K562 (cell line): Measurements from ENCODE around the gene TXN2. TPM values are rescaled to one million over a fixed set of nuclear protein-coding genes. Genes with fewer than 3 reads are reported as not detected.

Source experiments
- ATAC-seq: fragments of 200-7000 bp; cut with Tn5 transposase; 3 replicates; pipeline ENCODE4 v1.9.1; 2020; ENCODE audit warnings: moderate library complexity
- BruUV-seq: library from RNA; stranded (reverse); fragments of 400-500 nt; replicated peaks from 2 replicates; lab custom pipeline; 2021; lab: Mats Ljungman, UMichigan
- CTCF ChIA-PET: fragments of 300-600 bp; formaldehyde crosslinking; extraction: SDS; loops from one replicate; lab custom pipeline; 2021; ENCODE audit warnings: low intra/inter-chr PET ratio; lab: Yijun Ruan, JAX
- POLR2A ChIA-PET: fragments of 300-600, 350-650 bp; sonication (Branson Sonifier 250); formaldehyde crosslinking; extraction: SDS; loops from one replicate; lab custom pipeline; 2021; ENCODE audit warnings: antibody characterized with exemption, inconsistent platforms; lab: Yijun Ruan, JAX
- DNase-seq, 4 experiments: peaks; one replicate each; pipeline versions ENCODE4 v3.0.0 to v3.0.0-alpha.2; 2011 to 2018; ENCODE audit warnings: low spot score in 3 of 4, mixed read lengths in 3 of 4; ENCODE audit errors: extremely low read depth in 1 of 4
- FAIRE-seq: peaks from 2 replicates; lab custom pipeline; 2011; peaks lifted over from hg19 to GRCh38; lab: Jason Lieb, UNC
- H2AFZ ChIP-seq: 2 replicates; pipeline ENCODE4 v1.6.0; 2011; ENCODE audit warnings: low read depth, low read length, control low read depth, inconsistent platforms
- H3K27ac ChIP-seq: fragments of 200-600 bp; 3 replicates; pipeline ENCODE4 v1.8.0; 2011; ENCODE audit warnings: low read depth, mild to moderate bottlenecking, control low read depth, inconsistent platforms, low read length, moderate library complexity, mixed read lengths; ENCODE audit errors: extremely low read depth
- H3K27me3 ChIP-seq, 2 experiments: fragments of 300-600 bp in 1 of 2; 2 replicates in 1 of 2; 3 replicates in 1 of 2; pipeline versions ENCODE4 v1.6.0 to v1.8.0; 2011; ENCODE audit warnings: inconsistent platforms in 2 of 2, low read length in 2 of 2, mild to moderate bottlenecking in 1 of 2, mixed read lengths in 1 of 2, moderate library complexity in 1 of 2; ENCODE audit not compliant: control insufficient read depth in 2 of 2, insufficient read depth in 2 of 2
- H3K36me3 ChIP-seq: fragments of 300-600 bp; 3 replicates; pipeline ENCODE4 v1.8.0; 2011; ENCODE audit warnings: mild to moderate bottlenecking, low read length, inconsistent platforms; ENCODE audit not compliant: control insufficient read depth, insufficient read depth
- H3K4me1 ChIP-seq, 2 experiments: fragments of 200-600 bp in 1 of 2; replicated peaks in 1 of 2; 2 replicates in 1 of 2; 3 replicates in 1 of 2; pipeline versions ENCODE4 v1.5.1 to v1.8.0; 2011; ENCODE audit warnings: inconsistent platforms in 2 of 2, low read length in 2 of 2, mild to moderate bottlenecking in 1 of 2, mixed read lengths in 1 of 2, moderate library complexity in 1 of 2; ENCODE audit not compliant: control insufficient read depth in 2 of 2, insufficient read depth in 2 of 2
- H3K4me2 ChIP-seq: 2 replicates; pipeline ENCODE4 v1.6.1; 2011; ENCODE audit warnings: low read length, control low read depth, inconsistent platforms, mixed read lengths; ENCODE audit not compliant: insufficient read depth
- H3K4me3 ChIP-seq: fragments of 200-600 bp; sonication (generic), shearing (Covaris generic); 2 replicates; pipeline ENCODE4 v1.5.1; 2016; ENCODE audit warnings: control low read depth, inconsistent platforms
- H3K79me2 ChIP-seq: fragments of 200-600 bp; 3 replicates; pipeline ENCODE4 v1.8.0; 2011; ENCODE audit warnings: low read length, inconsistent platforms; ENCODE audit not compliant: control insufficient read depth, insufficient read depth
- H3K9ac ChIP-seq, 2 experiments: 2 replicates each; pipeline versions ENCODE4 v1.6.0 to v1.6.1; 2011; ENCODE audit warnings: low read depth in 2 of 2, low read length in 2 of 2, control low read depth in 1 of 2, inconsistent platforms in 1 of 2, mild to moderate bottlenecking in 1 of 2, mixed read lengths in 1 of 2; ENCODE audit not compliant: insufficient read depth in 1 of 2
- H3K9me1 ChIP-seq: one replicate; pipeline ENCODE4 v1.6.0; 2011; ENCODE audit warnings: inconsistent platforms, mild to moderate bottlenecking, low read length, moderate library complexity; ENCODE audit not compliant: control insufficient read depth, insufficient read depth
- H3K9me3 ChIP-seq: replicated peaks from 2 replicates; pipeline ENCODE4 v1.5.1; 2011; ENCODE audit warnings: low read depth, low read length, inconsistent platforms; ENCODE audit not compliant: control insufficient read depth, insufficient read depth
- H4K20me1 ChIP-seq: replicated peaks from 2 replicates; pipeline ENCODE4 v1.6.1; 2011; ENCODE audit warnings: low read length, inconsistent platforms, mixed read lengths; ENCODE audit not compliant: control insufficient read depth, insufficient read depth
- ATF3 ChIP-seq, 2 experiments: fragments of 450-650 bp in 1 of 2; sonication (generic) in 1 of 2; formaldehyde crosslinking in 1 of 2; IDR thresholded peaks in 1 of 2; conservative IDR thresholded peaks in 1 of 2; 2 replicates each; pipeline versions ENCODE4 v1.6.1 to v1.8.1; 2016 to 2023; ENCODE audit warnings: mild to moderate bottlenecking in 2 of 2, moderate library complexity in 2 of 2, inconsistent platforms in 1 of 2, missing genetic modification reagents in 1 of 2
- CAMTA2 ChIP-seq: fragments of 250-450 bp; sonication (Bioruptor Pico); conservative IDR thresholded peaks from 2 replicates; pipeline ENCODE4 v1.5.1; 2022
- DNMT1 ChIP-seq: fragments of 450-650 bp; IDR thresholded peaks from 2 replicates; pipeline ENCODE4 v1.6.1; 2016; ENCODE audit warnings: antibody characterized with exemption, mild to moderate bottlenecking
- ERF ChIP-seq: fragments of 450-650 bp; formaldehyde crosslinking; IDR thresholded peaks from 2 replicates; pipeline ENCODE4 v1.4.0; 2020; ENCODE audit warnings: mild to moderate bottlenecking, mixed read lengths
- FOXK1 ChIP-seq: sonication (generic); formaldehyde crosslinking; IDR thresholded peaks from 2 replicates; pipeline ENCODE4 v1.8.0; 2022; ENCODE audit warnings: missing genetic modification reagents, mild to moderate bottlenecking, borderline replicate concordance
- HMGXB4 ChIP-seq: sonication (generic); formaldehyde crosslinking; IDR thresholded peaks from 2 replicates; pipeline ENCODE4 v1.8.1; 2023; ENCODE audit warnings: mild to moderate bottlenecking, missing genetic modification reagents
- HOXB6 ChIP-seq: fragments of 250-450 bp; sonication (Bioruptor Pico); IDR thresholded peaks from 2 replicates; pipeline ENCODE4 v1.5.1; 2022; ENCODE audit warnings: mild to moderate bottlenecking, borderline replicate concordance
- KDM5B ChIP-seq: fragments of 200-600 bp; sonication (generic); IDR thresholded peaks from 2 replicates; pipeline ENCODE4 v1.6.1; 2012; ENCODE audit warnings: low read depth, mild to moderate bottlenecking, moderate library complexity, low read length, control low read depth, inconsistent platforms; ENCODE audit not compliant: insufficient replicate concordance
- OTX1 ChIP-seq: fragments of 450-650 bp; formaldehyde crosslinking; IDR thresholded peaks from 2 replicates; pipeline ENCODE4 v1.4.0; 2022; ENCODE audit warnings: mild to moderate bottlenecking
- PHF21A ChIP-seq: fragments of 450-650 bp; IDR thresholded peaks from 2 replicates; pipeline ENCODE4 v1.6.1; 2017; ENCODE audit warnings: low read depth, borderline replicate concordance
- RHOXF2B ChIP-seq: fragments of 250-450 bp; sonication (Bioruptor Pico); conservative IDR thresholded peaks from 2 replicates; pipeline ENCODE4 v1.5.1; 2021
- SOX6 ChIP-seq: fragments of 450-650 bp; IDR thresholded peaks from 2 replicates; pipeline ENCODE4 v1.6.1; 2014; ENCODE audit warnings: mild to moderate bottlenecking
- STAT5A ChIP-seq: IDR thresholded peaks from 2 replicates; pipeline ENCODE4 v1.6.1; 2012; ENCODE audit warnings: low read length, inconsistent platforms, borderline replicate concordance
- TRIM24 ChIP-seq, 2 experiments: fragments of 450-650 bp; IDR thresholded peaks; 2 replicates each; pipeline ENCODE4 v1.6.1; 2016
- ZNF184 ChIP-seq: sonication (generic); formaldehyde crosslinking; IDR thresholded peaks from 2 replicates; pipeline ENCODE4 v1.5.0; 2020; ENCODE audit warnings: missing genetic modification reagents
- ZNF561 ChIP-seq: fragments of 450-650 bp; formaldehyde crosslinking; conservative IDR thresholded peaks from 2 replicates; pipeline ENCODE4 v1.4.0; 2020; ENCODE audit warnings: mild to moderate bottlenecking, moderate library complexity
- ZNF740 ChIP-seq, 3 experiments: fragments of 200-800 bp in 1 of 3; sonication (Bioruptor generic) in 1 of 3; sonication (generic) in 1 of 3; formaldehyde crosslinking in 1 of 3; IDR thresholded peaks; 2 replicates each; pipeline versions ENCODE4 v1.6.1 to v1.8.0; 2016 to 2022; ENCODE audit warnings: mild to moderate bottlenecking in 2 of 3, missing compliant biosample characterization in 2 of 3, missing genetic modification characterization in 2 of 3, missing genetic modification reagents in 1 of 3
- WGBS: fragments of 100-300 bp; shearing (Covaris generic); methylation state at CpG from one replicate; pipeline ENCODE4 v1.1.6; 2016; ENCODE audit warnings: low coverage, mixed read lengths; ENCODE audit not compliant: insufficient coverage; ENCODE audit errors: missing lambda C conversion rate; 5-methylcytosine and 5-hydroxymethylcytosine counted together
- in situ Hi-C: fragments of 300-500 bp; cut with MboI; formaldehyde crosslinking; loops from 4 replicates; pipeline ENCODE4 v1.15.0; 2018; ENCODE audit warnings: inconsistent platforms, mixed read lengths
- intact Hi-C: fragments of 100-400 bp; cut with micrococcal nuclease; formaldehyde crosslinking; loops from 2 replicates; pipeline ENCODE4 v1.14.2; 2022
- polyA plus RNA-seq, 8 experiments: library from polyadenylated mRNA; depleted of rRNA in 4 of 8; stranded (reverse) in 5 of 8; unstranded in 3 of 8; fragments of >200 nt; fragmentation: Nextera tagmentation in 2 of 8; fragmentation: Illumina TruSeq in 1 of 8; extraction: Ambion mirVana in 2 of 8; extraction: Trizol in 1 of 8; gene quantifications; 2 replicates each; pipeline versions ENCODE4 v1.2.1 to v1.2.3, GENCODE V29; 2011 to 2014; ENCODE audit warnings: inconsistent platforms in 1 of 8, missing spikeins in 1 of 8
- total RNA-seq, 7 experiments: library from RNA; depleted of rRNA in 6 of 7; stranded (reverse); fragments of >200 nt in 6 of 7; fragmentation: Illumina TruSeq in 2 of 7; extraction: Trizol in 2 of 7; gene quantifications; 2 replicates each; pipeline versions ENCODE4 v1.2.1 to v1.2.3, GENCODE V29; 2011 to 2021; ENCODE audit warnings: low replicate concordance in 1 of 7

TXN2 gene
- total and polyA plus RNA-seq, 9 of the 15 experiments (the other 6 are each of a cell fraction or from before 2014, with no cell fraction given) = 48.5 to 399 (median 118) TPM

GRCh38 chr22:36461665-36462649, 19.5 kb downstream of the TXN2 start (continued):
- no peak for TF ChIP-seq ERF
- no peak for TF ChIP-seq SOX6
- TF ChIP-seq, all 486 proteins: peak for 4

- Histone ChIP-seq H3K4me1 (peaks cover 15 to 33% of the 10 kb centered on the region in 2 experiments), H3K4me2 (no peak overlapping the region), H2AFZ (no peak overlapping the region), H3K9me1 (no peaks in the 10 kb centered on the region), H3K27ac (no peak overlapping the region), H4K20me1 (no peaks in the 10 kb centered on the region), H3K27me3 (no peaks in the 10 kb centered on the region), H3K4me3 (no peak overlapping the region), H3K9me3 (no peaks in the 10 kb centered on the region), H3K79me2 (no peaks in the 10 kb centered on the region), H3K9ac (no peak overlapping the region), H3K36me3 (no peaks in the 10 kb centered on the region)
- intact Hi-C loops (no loop called here), in situ Hi-C loops (no loop called here)
- POLR2A ChIA-PET = interaction anchor here (1.1 kb wide), 1 partner anchor 72 kb away, joined by 4 read pairs; no protein-coding TSS in a partner anchor
- CTCF ChIA-PET = no interaction called here
- WGBS = 51% methylated on average over 6 of the region's 8 CpGs
- no peak for ATAC-seq
- BruUV-seq = no TSS peak
- no peak for FAIRE-seq
- TF ChIP-seq OTX1 (CRISPR knock-in tag) (no peak), PHF21A (no peak), CAMTA2 (CRISPR knock-in tag) (no peak), STAT5A (no peak), RHOXF2B (CRISPR knock-in tag) (no peak), ATF3 (IDR thresholded peaks at IDR 0.05) (no peak), ATF3 (CRISPR knock-in tag; conservative IDR thresholded peaks at IDR 0.05) (no peak), HMGXB4 (CRISPR knock-in tag) (no peak), ZNF184 (CRISPR knock-in tag) (no peak), TRIM24 (IDR thresholded peaks at IDR 0.05) (no peak), ZNF561 (CRISPR knock-in tag) (no peak), HOXB6 (no peak), FOXK1 (CRISPR knock-in tag) (no peak), KDM5B (no peak), ZNF740 (CRISPR knock-in tag; IDR thresholded peaks at IDR 0.05) (no peak), ZNF740 (tag; IDR thresholded peaks at IDR 0.05) (no peak), DNMT1 (no peak)
- no peak for DNase-seq
These were observed 21.2 kb downstream of the TXN2 start for GRCh38 chr22:36460202-36460601.
